ENCODE measurements around the gene EMX1.
"Not testable (repeated sequence)": the region's sequence is repeated elsewhere in the genome, so short reads cannot be mapped to it uniquely, and the experiment has no call there.

The EMX1 gene

GRCh38 chr2:72901426-72901825 lies 15.9 kb upstream of the EMX1 start:
- no peak for DNase-seq

DNA sequence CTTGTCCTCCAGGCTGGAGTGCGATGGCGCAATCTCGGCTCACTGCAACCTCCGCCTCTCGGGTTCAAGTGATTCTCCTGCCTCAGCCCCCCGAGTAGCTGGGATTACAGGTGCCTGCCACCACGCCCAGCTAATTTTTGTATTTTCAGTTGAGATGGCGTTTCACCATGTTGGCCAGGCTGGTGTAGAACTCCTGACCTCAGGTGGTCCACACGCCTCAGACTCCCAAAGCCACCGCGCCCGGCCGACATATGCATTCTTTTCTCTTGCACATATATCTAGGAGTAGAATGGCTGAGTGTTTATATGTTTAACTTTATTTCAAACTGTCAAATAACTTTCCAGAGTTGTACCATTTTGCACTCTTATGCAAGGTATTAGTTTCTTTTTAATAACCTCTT lies 9.9 kb upstream of the EMX1 start:
- not testable (repeated sequence) for DNase-seq

DNA sequence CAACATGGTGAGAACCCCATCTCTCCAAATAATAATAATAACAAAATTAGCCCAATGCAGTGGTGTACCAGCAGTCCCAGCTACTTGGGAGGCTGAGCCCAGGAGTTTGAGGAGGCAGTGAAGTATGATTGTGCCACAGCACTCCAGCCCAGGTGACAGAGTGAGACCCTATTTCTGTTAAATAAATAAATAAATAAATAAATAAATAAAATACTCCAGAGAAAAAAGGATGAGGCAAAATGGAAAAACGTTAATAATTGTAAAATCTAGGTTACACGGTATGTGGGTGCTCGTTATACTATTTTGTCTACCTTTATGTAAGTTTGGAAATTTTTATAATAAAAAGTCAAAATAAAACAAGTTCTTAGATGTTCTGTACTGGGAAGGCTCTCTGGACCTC lies 8.6 kb upstream of the EMX1 start:
- no peak for DNase-seq

- DNase-seq = no peak
Measured at GRCh38 chr2:72911256-72911655, 6.1 kb upstream of the EMX1 start.

GRCh38 chr2:72913486-72914205 lies 3.7 kb upstream of the EMX1 start:
- DNase-seq = no peak

DNA sequence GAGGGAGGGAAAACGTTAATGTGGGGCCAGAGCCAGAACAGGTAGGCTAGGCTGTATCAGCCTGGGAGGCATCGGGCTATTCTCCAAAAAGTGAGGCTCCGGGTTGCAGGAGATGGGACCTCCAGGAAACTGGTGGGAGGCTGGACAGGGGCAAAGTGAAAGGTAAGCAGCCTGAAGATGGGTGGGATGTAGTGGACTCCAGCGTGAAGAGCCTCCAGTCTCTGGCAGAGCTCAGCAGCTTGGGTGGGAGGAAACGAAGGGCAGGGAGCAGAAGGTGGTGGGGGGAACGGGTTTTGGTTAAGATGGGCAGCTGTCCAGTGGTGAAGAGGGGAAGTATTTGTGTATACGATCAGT lies 3.1 kb upstream of the EMX1 start:
- DNase-seq = no peak

- DNase-seq = no peak
Measured at GRCh38 chr2:72914589-72915319, 2.6 kb upstream of the EMX1 start.

GRCh38 chr2:72915320-72915906 lies 1.9 kb upstream of the EMX1 start:
- no peak for DNase-seq

GRCh38 chr2:72915907-72916742 lies 1.2 kb upstream of the EMX1 start:
- DNase-seq = no peak

GRCh38 chr2:72916743-72917137 lies 579 bp upstream of the EMX1 start:
- DNase-seq = no peak

- DNase-seq = peak; percentile 31
Measured at GRCh38 chr2:72917877-72918553, 696 bp downstream of the EMX1 start.

DNA sequence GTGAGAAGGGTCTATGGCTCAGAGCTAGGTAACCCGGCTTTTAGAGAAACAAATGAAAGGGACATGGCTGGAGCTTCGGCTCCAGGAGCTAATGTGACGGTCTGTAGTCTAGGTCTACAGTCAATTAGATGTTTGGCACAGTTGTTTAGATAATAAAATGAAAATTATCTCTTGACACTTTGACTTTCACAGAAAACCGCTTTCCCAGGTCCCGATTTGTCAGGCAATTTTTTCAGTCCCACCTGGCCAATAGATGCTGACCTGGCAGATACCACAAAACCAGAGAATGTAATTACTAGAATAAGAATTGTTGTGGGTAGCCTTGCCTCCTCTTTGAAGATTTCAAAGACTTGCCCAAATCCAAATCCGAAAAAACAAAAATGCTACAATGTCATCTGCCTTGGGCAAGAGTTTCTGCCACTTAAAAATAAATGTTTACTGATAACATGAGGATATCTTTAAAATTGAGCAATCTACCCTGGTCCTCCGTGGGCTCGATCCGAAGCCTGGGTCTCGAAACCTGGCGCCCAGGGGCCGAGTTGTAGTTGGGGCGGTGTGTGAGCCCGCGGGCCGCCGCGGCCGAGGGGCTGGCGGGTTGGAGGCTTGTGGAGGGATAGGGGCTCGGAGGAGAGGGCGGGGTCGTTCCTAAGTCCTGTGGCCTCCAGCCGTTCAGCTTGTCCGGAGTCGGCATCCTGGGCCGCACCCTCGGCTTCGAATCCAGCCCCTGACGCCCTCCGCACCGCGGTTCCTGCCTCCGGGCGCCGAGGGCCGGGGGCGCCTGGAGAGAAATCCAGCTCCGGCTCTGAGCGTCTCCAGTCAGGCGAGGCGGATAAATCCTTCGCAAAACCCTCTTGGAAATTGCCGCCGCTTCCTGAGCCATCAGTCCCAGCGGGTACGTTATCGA lies 2.3 kb downstream of the EMX1 start:
- no peak for DNase-seq

- DNase-seq = no peak
Measured at GRCh38 chr2:72920318-72921087, 3.2 kb downstream of the EMX1 start.

DNA sequence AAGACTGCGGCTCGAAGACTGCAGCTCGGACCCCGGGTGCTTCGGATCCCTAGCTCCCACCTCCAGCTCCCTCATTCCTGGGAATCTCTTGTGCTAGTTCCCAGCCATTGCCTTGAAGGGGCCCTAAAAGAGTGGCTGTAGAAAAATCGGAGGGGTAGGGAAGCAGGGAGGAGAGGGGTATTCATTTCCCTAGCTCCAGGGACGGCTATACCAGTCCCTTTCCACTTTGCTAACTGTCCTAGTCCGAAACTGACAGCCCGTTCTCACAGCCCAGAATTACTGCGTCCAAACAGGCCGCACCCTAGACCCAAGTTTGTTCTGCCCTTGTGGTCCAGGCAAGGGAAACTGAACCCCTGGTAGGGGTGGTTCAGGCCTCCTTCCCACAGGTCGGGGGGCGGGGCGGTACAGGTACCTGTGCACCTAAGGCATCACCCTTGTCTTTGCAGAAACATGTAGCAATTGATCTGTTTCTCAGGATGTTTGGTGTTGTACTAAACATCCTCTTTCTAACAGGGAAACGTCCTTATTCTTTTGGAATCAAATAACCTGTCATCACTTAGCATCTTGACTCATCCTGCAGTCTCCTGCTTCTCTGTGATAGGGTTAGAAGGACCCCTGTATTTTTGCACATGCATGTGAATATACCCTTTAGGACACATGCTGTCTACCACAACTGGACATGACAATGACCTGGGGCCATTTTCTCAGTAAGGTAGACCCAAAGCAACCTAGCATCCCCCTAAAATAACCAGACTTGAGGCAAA lies 4.0 kb downstream of the EMX1 start:
- peak; percentile 26 for DNase-seq

DNA sequence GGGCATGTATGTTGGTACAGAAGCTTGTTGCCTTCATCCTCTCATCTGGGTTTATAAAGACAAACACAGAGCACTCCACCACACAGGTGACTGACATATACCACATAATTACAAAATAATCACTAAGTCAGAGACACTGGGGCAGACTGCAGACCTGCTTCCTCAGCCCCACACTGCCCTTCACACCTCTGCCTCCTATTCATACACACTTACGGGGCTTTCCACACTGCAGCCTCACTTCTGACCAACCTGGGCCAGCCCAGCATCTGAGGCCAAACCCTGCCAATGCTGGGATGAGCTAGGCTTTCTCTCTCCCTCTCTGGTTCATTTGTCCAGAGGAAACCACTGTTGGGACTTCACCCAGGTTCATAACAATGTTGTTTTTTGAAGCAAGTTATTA lies 4.5 kb downstream of the EMX1 start:
- peak; percentile 17 for DNase-seq

GRCh38 chr2:72923833-72924352 lies 6.6 kb downstream of the EMX1 start:
- DNase-seq = peak; percentile 25

DNA sequence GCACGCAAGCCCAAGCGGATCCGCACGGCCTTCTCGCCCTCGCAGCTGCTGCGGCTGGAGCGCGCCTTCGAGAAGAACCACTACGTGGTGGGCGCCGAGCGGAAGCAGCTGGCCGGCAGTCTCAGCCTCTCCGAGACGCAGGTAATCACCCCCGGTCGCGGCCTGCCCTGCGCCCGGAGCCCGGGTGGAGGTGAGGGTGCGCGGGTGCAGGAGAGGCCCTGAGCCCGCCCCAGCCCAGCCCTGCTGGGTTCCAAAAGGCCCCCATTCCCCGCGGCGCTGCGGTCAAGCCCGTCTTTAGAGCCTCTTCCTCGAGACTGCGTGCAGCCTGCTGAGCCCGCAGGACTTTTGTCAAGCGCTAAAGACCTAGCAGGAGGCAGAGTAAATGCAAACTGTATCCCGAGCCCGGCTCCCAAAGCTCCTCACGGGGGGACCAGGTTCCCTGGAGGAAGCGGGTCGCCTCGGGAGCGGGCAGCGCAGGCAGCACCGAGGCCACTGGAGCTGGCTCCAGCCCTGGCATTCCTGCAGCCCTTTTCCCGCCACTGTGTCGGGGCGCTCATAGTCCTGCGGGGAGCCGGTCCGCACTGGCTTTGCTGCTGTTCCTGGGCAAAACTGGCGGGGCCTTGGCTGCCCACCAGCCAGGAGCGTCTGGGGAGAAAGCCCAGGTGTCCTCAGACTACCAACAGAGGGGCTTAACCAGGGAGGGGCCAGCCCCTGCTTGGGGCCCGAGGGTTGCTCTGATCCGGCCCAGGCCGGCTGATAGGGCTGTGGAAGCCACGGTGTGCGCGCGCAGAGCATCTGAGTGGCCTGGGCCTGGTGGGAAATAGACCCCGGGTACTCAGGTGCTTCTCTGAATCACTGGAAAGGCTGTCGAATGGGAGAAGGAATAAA lies 7.3 kb downstream of the EMX1 start:
- DNase-seq = peak; percentile 31

DNA sequence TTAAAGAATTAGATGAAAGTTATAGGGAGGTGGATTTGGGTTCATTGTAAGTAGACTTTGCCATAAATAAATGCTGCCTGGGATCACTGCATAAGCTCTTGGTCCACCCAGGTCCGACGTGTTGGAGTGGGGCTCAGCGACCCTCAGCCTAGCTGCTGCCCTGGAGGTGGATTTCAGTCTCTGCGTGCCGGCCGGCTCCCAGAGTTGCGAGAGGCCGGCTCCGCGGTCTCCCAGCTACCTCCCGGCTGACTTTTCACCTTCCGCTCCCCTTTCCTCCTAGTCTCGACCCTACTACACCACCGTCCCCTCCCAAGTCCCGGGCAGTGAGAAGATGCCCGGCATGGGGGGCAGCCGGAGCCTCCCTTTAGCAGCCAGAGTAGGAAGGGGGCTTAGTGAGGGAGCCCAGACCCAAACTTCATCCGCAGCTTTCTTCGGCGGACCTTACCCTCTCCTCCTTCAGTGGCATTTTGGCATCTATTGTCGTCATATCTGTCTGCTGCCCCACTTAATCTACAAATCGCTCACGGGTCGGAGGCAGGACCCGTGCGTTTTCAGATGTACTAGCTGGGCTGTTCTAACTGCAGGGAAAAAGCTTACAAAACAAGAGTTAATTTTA lies 8.1 kb downstream of the EMX1 start:
- DNase-seq = peak; percentile 23

Data from activated CD4-positive, CD25-positive, alpha-beta regulatory T cell treated with anti-CD3 and anti-CD28 coated beads, Interleukin-2, amount 50 U/mL, for 72 hours (primary cell).